ENCODE measurements around the gene ZDHHC18.

The ZDHHC18 gene

DNA sequence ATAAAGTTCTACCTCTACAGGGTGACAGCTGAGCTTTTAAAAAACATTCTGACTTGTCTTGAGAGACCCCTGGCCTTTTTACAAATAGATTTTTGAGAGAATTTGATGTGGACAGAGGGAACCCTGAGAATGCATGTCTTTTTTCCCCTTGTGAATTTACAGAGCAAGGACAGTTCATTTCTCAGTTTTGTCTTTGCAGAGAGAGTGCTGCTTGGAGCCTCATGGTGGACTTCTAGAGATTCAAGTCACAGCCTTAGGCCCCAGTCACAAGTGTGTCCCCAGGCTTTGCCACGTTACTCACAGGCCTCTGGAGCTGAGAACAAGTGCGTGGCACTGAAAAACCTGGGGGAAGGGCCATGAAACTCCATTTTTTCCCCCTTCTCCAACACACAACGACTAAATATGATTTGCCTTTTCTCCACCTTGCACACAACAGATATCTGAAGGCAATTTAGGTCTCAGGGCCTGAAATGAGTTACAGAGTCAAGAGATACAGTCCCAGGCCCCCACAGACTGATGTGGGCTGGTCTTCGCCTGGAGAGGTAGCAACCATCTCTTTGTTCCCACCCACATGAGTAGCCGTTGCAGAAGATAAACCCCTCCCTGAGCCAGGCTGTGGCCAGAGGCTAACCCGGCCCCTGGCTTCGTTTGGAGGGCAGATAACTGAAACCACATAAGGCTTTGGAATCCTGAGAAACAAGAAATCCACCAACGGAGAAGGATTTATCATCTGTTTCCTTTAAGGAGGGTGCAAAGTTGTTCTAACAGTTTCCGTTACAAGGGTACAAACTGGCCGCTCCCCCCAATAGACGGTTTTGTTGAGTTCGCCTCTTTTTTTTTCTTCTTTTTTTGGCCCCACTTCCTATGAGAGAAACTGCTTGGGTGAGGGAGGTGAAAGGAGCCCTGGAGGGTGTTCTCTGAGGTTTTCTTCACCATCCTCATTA is 39.8 kb upstream of the ZDHHC18 start:
- peaks cover 4% of the 10 kb centered on the region; the same call in 1 of the 2 replicates for H3K36me3 ChIP-seq (ENCODE audit: insufficient read depth, low read length)
- peak overlapping the region; percentile 85 for H2AFZ ChIP-seq (ENCODE audit: low read length, unreplicated experiment)
- H3K79me2 ChIP-seq (ENCODE audit: control insufficient read depth, insufficient read depth, low read length, unreplicated experiment): no peaks in the 10 kb centered on the region
- peaks cover 48% of the 10 kb centered on the region for H3K4me1 ChIP-seq (ENCODE audit: control insufficient read depth, insufficient read depth, low read length, unreplicated experiment)
- H3K27me3 ChIP-seq (ENCODE audit: insufficient read depth, low read length): no peaks in the 10 kb centered on the region
- H3K27ac ChIP-seq (ENCODE audit: low read depth, low read length): peak overlapping the region; percentile 98
- peak overlapping the region; percentile 83 for H3K4me3 ChIP-seq (ENCODE audit: low read depth, low read length)

DNA sequence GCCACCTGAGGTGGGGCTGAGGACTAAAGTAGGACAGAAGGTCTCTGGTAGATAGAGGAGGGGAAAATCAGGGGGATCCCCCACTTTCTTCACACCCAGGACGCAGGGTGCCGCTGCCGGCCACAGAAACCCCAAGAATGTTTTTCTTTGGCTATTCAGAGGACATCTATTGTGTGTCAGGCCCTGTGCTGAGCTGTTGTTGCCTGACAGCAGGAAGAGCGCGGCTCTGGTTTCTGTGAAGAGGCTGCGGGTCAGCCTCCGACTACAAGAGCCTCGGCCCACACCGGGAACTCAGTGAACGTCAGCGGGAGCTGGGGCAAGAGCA is 39.1 kb upstream of the ZDHHC18 start:
- H3K36me3 ChIP-seq (ENCODE audit: insufficient read depth, low read length): peaks cover 2% of the 10 kb centered on the region; the same call in 1 of the 2 replicates
- no peaks in the 10 kb centered on the region for H3K27me3 ChIP-seq (ENCODE audit: insufficient read depth, low read length)
- peak overlapping the region; percentile 83 for H3K4me3 ChIP-seq (ENCODE audit: low read depth, low read length)
- no peaks in the 10 kb centered on the region for H3K79me2 ChIP-seq (ENCODE audit: control insufficient read depth, insufficient read depth, low read length, unreplicated experiment)
- H3K4me1 ChIP-seq (ENCODE audit: control insufficient read depth, insufficient read depth, low read length, unreplicated experiment): peaks cover 48% of the 10 kb centered on the region
- peak overlapping the region; percentile 85 for H2AFZ ChIP-seq (ENCODE audit: low read length, unreplicated experiment)
- peak overlapping the region; percentile 98 for H3K27ac ChIP-seq (ENCODE audit: low read depth, low read length)

DNA sequence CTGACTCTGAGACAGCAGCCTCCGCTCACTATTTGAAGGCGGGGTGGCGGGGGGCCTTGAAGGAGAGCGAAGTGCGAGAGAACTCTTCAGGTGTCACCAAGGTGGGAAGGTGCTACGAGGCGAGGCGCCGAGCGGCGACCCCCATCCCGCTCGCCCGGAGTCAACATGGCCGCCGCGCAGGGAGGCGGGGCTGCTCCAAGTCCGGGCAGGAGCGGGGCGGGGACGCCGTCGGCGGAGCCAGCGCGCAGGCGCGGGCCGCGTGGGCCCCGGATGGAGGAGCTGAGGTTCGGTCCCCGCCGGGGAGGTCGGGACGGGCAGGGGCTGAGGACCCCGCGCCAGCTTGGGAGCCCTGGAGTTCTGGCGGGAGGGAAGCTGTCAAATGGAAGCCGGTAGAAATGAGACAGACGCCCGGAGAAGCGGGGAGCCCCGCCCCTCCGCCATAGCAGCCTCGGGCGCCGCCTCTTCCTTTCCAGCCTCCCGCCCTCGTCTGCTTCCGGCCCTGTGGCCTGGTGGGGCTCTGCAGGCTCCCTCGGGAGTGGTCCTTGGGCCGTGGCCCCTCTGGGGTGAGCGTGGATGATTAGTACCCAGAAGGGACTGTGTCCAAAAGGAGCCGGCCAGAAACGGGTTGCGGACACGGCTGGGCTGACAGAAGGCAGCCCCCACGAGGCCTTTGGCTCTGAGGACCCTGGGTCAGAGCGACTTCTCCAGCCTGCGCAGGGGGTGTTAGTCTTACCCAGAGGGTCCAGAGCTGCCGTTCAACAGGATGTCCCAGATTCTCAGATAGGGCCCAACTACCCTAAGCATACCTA is 38.6 kb upstream of the ZDHHC18 start, which contains the start of gene PIGV:
TSS of gene PIGV (plus strand) at position 245 of the 809 bp plus-strand sequence. CDS start 2,866 bp downstream, outside the sequence.
- peak within 1 kb of the TSS; percentile 83 for H3K4me3 ChIP-seq (ENCODE audit: low read depth, low read length)
- peak within 1 kb of the TSS; percentile 85 for H2AFZ ChIP-seq (ENCODE audit: low read length, unreplicated experiment)
- no peaks in the 10 kb centered on the region for H3K27me3 ChIP-seq (ENCODE audit: insufficient read depth, low read length)
- H3K27ac ChIP-seq (ENCODE audit: low read depth, low read length): peak within 1 kb of the TSS; percentile 98
- H3K36me3 ChIP-seq (ENCODE audit: insufficient read depth, low read length): no peaks in the 10 kb centered on the region
- peaks cover 46% of the 10 kb centered on the region for H3K4me1 ChIP-seq (ENCODE audit: control insufficient read depth, insufficient read depth, low read length, unreplicated experiment)
- H3K79me2 ChIP-seq (ENCODE audit: control insufficient read depth, insufficient read depth, low read length, unreplicated experiment): no peaks in the 10 kb centered on the region

DNA sequence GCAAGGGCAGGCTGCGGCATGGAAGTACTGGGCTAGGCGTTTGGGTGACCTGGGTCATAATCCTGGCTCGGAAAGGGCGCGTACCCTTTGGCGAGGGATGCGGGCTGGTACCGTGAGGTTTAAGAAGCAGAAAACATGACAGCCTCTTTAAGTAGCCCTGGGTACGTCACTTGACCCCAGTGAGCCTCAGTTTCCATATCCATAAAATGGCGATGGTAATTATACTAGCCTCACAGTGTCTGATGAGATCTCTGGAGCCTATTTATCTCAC is 38.0 kb upstream of the ZDHHC18 start:
- Histone ChIP-seq H3K36me3 (ENCODE audit: insufficient read depth, low read length) (no peaks in the 10 kb centered on the region), H3K27ac (ENCODE audit: low read depth, low read length) (peak overlapping the region; percentile 98), H3K4me3 (ENCODE audit: low read depth, low read length) (peak overlapping the region; percentile 83), H3K27me3 (ENCODE audit: insufficient read depth, low read length) (no peaks in the 10 kb centered on the region), H3K79me2 (ENCODE audit: control insufficient read depth, insufficient read depth, low read length, unreplicated experiment) (no peaks in the 10 kb centered on the region), H3K4me1 (ENCODE audit: control insufficient read depth, insufficient read depth, low read length, unreplicated experiment) (peaks cover 40% of the 10 kb centered on the region), H2AFZ (ENCODE audit: low read length, unreplicated experiment) (peak overlapping the region; percentile 50)

DNA sequence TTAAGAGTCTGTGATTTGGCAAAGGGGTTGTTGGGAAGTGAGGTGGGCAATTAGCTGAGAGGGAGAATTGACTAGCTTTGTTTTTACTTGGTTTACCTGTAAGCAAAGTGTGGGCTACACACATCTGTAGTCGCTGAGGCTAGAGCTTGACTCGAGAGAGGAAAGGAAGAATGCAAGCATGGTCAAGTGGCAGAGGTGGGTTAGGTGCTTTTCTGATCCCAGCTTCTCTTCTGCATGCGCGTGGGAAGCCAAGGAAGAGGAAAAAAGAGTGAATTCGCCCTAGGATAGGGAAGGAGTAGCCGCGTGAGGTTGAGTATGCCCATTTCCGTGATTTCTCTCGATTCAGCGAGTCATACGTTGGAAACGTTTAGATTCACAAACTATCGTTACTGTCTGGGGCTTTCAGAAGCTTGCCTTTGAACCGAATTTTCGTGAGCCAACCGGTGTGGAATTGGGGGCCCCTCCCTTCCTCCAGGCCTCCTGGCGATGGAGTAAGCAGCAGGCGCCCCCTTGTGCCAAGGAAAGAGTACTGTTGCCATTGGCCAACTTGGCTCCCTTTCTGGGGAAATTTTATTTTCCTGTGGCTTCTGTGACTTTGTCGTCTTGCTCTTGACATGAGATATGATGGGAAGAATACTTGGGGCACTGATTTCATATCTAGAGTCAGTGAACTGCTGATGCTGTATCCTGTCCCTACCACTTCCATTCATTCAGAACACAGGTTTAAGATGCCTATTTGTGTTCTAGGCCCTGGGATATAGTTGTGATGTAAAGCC is 37.5 kb upstream of the ZDHHC18 start:
- no peak overlapping the region for H2AFZ ChIP-seq (ENCODE audit: low read length, unreplicated experiment)
- peak overlapping the region; percentile 98 for H3K27ac ChIP-seq (ENCODE audit: low read depth, low read length)
- H3K4me1 ChIP-seq (ENCODE audit: control insufficient read depth, insufficient read depth, low read length, unreplicated experiment): peaks cover 35% of the 10 kb centered on the region
- no peaks in the 10 kb centered on the region for H3K79me2 ChIP-seq (ENCODE audit: control insufficient read depth, insufficient read depth, low read length, unreplicated experiment)
- H3K36me3 ChIP-seq (ENCODE audit: insufficient read depth, low read length): no peaks in the 10 kb centered on the region
- H3K27me3 ChIP-seq (ENCODE audit: insufficient read depth, low read length): no peaks in the 10 kb centered on the region
- peak overlapping the region; percentile 83 for H3K4me3 ChIP-seq (ENCODE audit: low read depth, low read length)

DNA sequence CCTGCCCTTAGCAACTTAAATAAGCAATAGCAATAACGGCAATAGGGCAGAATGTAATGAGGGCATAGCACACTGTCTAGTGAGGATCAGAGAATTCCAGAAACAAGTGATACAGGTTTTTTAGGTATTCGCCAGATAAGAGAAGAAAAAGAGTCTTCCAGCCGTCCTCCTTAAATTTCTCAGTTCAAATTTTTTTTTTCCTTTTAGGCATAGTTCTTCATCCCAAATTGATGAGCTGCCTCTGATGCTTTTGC is 36.9 kb upstream of the ZDHHC18 start:
- H3K27ac ChIP-seq (ENCODE audit: low read depth, low read length): no peak overlapping the region
- 0 out of 2 replicates have a peak overlapping the region, but pooled peaks have one; percentile 83 for H3K4me3 ChIP-seq (ENCODE audit: low read depth, low read length)

DNA sequence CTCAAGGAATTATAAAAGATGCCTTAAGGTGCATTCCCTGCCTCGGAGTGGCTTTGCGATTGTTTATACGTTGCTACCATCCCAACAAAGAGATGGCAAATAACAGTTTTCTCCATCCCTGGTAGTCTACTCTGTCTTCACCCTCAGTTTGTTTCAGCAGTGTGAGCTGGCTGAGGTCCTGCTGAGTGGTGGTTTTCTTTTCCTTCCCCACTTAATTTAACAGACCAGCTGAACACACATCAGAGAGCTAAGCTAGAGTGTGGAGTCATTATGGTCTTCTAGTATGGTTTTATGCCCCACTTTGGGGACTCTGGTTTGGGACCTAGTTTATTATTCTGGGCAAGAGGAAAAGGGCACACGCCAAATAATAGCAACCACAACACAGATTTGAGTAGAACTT is 36.6 kb upstream of the ZDHHC18 start:
- Histone ChIP-seq H2AFZ (ENCODE audit: low read length, unreplicated experiment) (no peak overlapping the region), H3K27me3 (ENCODE audit: insufficient read depth, low read length) (no peaks in the 10 kb centered on the region), H3K27ac (ENCODE audit: low read depth, low read length) (no peak overlapping the region), H3K4me1 (ENCODE audit: control insufficient read depth, insufficient read depth, low read length, unreplicated experiment) (peaks cover 28% of the 10 kb centered on the region), H3K4me3 (ENCODE audit: low read depth, low read length) (no peak overlapping the region), H3K36me3 (ENCODE audit: insufficient read depth, low read length) (no peaks in the 10 kb centered on the region), H3K79me2 (ENCODE audit: control insufficient read depth, insufficient read depth, low read length, unreplicated experiment) (no peaks in the 10 kb centered on the region)

More for the DNA sequence above, 36.9 kb upstream of the ZDHHC18 start:
- no peaks in the 10 kb centered on the region for H3K79me2 ChIP-seq (ENCODE audit: control insufficient read depth, insufficient read depth, low read length, unreplicated experiment)
- H2AFZ ChIP-seq (ENCODE audit: low read length, unreplicated experiment): no peak overlapping the region
- H3K27me3 ChIP-seq (ENCODE audit: insufficient read depth, low read length): no peaks in the 10 kb centered on the region
- H3K4me1 ChIP-seq (ENCODE audit: control insufficient read depth, insufficient read depth, low read length, unreplicated experiment): peaks cover 29% of the 10 kb centered on the region
- no peaks in the 10 kb centered on the region for H3K36me3 ChIP-seq (ENCODE audit: insufficient read depth, low read length)

DNA sequence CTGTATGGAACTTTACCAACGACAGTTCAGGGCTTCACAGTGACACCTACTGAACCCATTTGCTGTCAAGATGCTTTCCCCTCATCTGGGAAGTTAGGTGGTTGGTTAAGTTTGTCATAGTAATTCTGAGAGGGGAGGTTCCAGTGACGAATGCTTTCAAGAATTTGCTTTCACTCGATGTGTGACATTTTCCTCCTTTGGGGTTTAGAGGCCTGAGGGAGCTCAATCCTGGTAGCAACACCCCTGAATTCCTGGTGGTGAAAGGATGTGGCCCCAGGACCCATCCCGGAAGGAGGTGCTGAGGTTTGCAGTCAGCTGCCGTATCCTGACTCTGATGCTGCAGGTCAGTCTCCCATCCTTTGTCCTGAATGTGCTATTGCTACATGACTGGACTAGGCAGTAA is 35.9 kb upstream of the ZDHHC18 start:
- no peaks in the 10 kb centered on the region for H3K36me3 ChIP-seq (ENCODE audit: insufficient read depth, low read length)
- H2AFZ ChIP-seq (ENCODE audit: low read length, unreplicated experiment): no peak overlapping the region
- no peak overlapping the region for H3K27ac ChIP-seq (ENCODE audit: low read depth, low read length)
- peaks cover 28% of the 10 kb centered on the region for H3K4me1 ChIP-seq (ENCODE audit: control insufficient read depth, insufficient read depth, low read length, unreplicated experiment)
- no peak overlapping the region for H3K4me3 ChIP-seq (ENCODE audit: low read depth, low read length)
- no peaks in the 10 kb centered on the region for H3K79me2 ChIP-seq (ENCODE audit: control insufficient read depth, insufficient read depth, low read length, unreplicated experiment)
- H3K27me3 ChIP-seq (ENCODE audit: insufficient read depth, low read length): no peaks in the 10 kb centered on the region

DNA sequence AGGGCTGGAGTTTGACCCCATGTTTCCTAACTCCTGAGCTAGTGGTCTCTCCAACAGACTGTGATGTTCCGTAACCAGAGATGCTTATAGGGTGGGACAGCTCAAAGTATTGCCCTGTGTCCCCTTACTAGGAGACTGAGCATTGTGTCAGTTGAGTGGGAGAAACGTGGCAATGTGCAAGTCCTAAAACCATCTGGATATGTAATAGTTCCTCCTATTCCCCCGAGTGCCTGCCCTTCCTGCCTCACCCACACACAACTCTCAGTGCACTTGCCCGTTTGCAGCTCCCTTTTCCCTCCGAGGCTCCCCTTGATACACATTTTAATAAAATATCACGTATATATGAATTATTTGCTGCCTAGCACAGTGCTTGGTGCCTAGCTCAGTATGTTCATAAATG is 35.3 kb upstream of the ZDHHC18 start:
- Histone ChIP-seq H2AFZ (ENCODE audit: low read length, unreplicated experiment) (no peak overlapping the region), H3K79me2 (ENCODE audit: control insufficient read depth, insufficient read depth, low read length, unreplicated experiment) (no peaks in the 10 kb centered on the region), H3K27me3 (ENCODE audit: insufficient read depth, low read length) (no peaks in the 10 kb centered on the region), H3K4me3 (ENCODE audit: low read depth, low read length) (no peak overlapping the region), H3K4me1 (ENCODE audit: control insufficient read depth, insufficient read depth, low read length, unreplicated experiment) (peaks cover 22% of the 10 kb centered on the region), H3K27ac (ENCODE audit: low read depth, low read length) (no peak overlapping the region), H3K36me3 (ENCODE audit: insufficient read depth, low read length) (no peaks in the 10 kb centered on the region)

DNA sequence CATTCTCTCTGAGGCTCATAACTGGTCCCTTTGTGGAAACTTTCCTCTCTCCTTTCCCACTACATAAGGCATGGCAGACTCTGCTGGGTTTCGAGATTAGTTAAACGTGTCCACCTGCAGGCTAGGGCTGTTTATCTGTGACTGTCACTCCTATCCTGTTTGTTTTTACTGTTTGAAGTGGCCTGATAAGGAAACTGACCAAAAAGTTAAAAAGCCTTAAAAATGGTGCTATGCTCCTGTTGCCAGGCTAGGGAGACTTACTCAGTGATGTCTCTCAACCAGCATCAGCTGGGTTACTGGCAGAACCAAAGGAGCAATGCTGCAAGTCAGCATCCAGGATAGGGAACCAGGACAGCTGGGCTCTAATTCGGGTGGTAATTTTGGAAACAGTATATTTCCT is 34.9 kb upstream of the ZDHHC18 start:
- H3K79me2 ChIP-seq (ENCODE audit: control insufficient read depth, insufficient read depth, low read length, unreplicated experiment): no peaks in the 10 kb centered on the region
- no peaks in the 10 kb centered on the region for H3K27me3 ChIP-seq (ENCODE audit: insufficient read depth, low read length)
- H3K36me3 ChIP-seq (ENCODE audit: insufficient read depth, low read length): no peaks in the 10 kb centered on the region
- no peak overlapping the region for H3K27ac ChIP-seq (ENCODE audit: low read depth, low read length)
- peaks cover 17% of the 10 kb centered on the region for H3K4me1 ChIP-seq (ENCODE audit: control insufficient read depth, insufficient read depth, low read length, unreplicated experiment)
- no peak overlapping the region for H2AFZ ChIP-seq (ENCODE audit: low read length, unreplicated experiment)
- H3K4me3 ChIP-seq (ENCODE audit: low read depth, low read length): no peak overlapping the region
